Stomach (tissue), 4 donors: ENCODE data around the gene TSHZ2.

ENCODE experiments used
- POLR2A ChIP-seq, 4 donors: fragments of 450-650 bp; IDR thresholded peaks; one replicate each; pipeline ENCODE4 v1.6.1; 2016; ENCODE audit warnings: antibody characterized with exemption in 4 of 4, control low read depth in 2 of 4, mild to moderate bottlenecking in 1 of 4, moderate library complexity in 1 of 4
- TF ChIP-seq, protein P1 (sequence below), 7 experiments: fragments of 450-650 bp in 4 of 7; fragments of 200-600 bp in 3 of 7; sonication (generic) in 3 of 7; IDR thresholded peaks; one replicate each; pipeline ENCODE4 v1.5.1; 2016 to 2019; ENCODE audit warnings: antibody characterized with exemption in 7 of 7, control low read depth in 2 of 7, mild to moderate bottlenecking in 1 of 7

DNA sequence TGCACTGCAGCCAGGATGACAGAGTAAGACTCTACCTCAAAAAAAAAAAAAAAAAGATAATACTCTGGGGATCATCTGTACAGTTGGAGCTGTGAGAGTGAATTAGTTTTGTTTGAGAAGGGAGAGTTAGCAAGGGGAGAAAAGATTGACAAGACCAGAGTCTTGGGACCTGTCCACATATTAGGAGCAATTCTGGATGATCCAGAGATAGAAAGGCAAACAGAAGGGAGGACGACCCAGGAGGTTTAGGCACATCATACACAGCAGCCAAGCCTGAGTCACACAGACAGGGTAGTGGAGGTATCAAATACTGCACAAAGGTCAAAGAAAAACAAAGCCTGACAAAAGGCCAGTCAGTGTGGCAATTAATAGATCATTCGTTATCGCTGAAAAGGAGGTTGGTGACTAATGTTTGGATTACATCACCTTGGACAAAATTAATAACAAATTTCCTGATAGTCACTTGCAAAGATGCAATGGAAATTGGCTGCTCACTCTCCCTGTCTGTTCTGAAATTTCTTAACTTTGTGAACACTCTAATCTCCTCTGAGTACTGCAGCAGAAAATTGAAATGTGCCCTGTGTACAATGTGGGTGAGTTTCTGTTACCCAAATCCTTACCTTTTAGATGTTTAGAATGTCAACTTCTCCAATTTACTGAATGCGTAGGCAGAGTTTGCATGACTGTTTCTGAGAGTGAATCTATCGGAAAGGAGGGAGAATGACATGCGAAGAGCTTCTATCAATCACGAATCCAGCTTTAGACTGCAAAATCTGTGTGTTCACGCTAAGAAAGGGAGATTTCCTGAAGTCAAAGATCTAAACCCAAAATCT, 105.4 kb downstream of the TSHZ2 start:
- TF ChIP-seq, protein P1, sequence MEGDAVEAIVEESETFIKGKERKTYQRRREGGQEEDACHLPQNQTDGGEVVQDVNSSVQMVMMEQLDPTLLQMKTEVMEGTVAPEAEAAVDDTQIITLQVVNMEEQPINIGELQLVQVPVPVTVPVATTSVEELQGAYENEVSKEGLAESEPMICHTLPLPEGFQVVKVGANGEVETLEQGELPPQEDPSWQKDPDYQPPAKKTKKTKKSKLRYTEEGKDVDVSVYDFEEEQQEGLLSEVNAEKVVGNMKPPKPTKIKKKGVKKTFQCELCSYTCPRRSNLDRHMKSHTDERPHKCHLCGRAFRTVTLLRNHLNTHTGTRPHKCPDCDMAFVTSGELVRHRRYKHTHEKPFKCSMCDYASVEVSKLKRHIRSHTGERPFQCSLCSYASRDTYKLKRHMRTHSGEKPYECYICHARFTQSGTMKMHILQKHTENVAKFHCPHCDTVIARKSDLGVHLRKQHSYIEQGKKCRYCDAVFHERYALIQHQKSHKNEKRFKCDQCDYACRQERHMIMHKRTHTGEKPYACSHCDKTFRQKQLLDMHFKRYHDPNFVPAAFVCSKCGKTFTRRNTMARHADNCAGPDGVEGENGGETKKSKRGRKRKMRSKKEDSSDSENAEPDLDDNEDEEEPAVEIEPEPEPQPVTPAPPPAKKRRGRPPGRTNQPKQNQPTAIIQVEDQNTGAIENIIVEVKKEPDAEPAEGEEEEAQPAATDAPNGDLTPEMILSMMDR (IDR thresholded peaks at IDR 0.05): no peak
- no peak for TF ChIP-seq POLR2A (IDR thresholded peaks at IDR 0.05)
